ENCODE data around the gene KIAA0825. TPM values are rescaled to one million over a fixed set of nuclear protein-coding genes. Genes with fewer than 3 reads are reported as not detected.
"Not testable (repeated sequence)": the region's sequence is repeated elsewhere in the genome, so short reads cannot be mapped to it uniquely, and the experiment has no call there.

The KIAA0825 gene
- total RNA-seq, 4 donors from 2014 or later: 4.1 to 8.2 (median 5.6) TPM

DNA sequence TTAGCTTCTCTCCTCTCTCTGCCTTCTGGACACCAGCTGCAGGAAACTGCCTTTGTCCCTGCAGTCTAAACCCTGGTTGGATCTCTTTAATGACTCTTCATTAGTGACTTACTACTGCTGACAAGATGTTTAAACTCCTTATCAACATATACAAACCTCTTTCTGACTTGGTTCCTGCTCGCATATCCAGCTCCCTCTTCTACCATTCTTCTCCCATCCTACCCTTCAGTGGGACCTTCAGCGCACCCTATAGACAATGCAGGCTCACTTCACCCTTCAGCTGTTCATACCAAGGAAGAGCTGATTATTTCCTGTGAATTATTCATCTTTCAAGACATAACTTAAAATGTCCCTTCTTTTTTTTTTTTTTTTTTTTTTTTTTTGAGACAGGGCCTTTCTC lies 436.5 kb downstream of the KIAA0825 start:
- no peaks in the 10 kb centered on the region for H3K9me3 ChIP-seq
- no peak overlapping the region for H3K4me3 ChIP-seq
- no peaks in the 10 kb centered on the region for H3K36me3 ChIP-seq
- no peak for TF ChIP-seq POLR2A (IDR thresholded peaks at IDR 0.05)
- TF ChIP-seq, protein P1, sequence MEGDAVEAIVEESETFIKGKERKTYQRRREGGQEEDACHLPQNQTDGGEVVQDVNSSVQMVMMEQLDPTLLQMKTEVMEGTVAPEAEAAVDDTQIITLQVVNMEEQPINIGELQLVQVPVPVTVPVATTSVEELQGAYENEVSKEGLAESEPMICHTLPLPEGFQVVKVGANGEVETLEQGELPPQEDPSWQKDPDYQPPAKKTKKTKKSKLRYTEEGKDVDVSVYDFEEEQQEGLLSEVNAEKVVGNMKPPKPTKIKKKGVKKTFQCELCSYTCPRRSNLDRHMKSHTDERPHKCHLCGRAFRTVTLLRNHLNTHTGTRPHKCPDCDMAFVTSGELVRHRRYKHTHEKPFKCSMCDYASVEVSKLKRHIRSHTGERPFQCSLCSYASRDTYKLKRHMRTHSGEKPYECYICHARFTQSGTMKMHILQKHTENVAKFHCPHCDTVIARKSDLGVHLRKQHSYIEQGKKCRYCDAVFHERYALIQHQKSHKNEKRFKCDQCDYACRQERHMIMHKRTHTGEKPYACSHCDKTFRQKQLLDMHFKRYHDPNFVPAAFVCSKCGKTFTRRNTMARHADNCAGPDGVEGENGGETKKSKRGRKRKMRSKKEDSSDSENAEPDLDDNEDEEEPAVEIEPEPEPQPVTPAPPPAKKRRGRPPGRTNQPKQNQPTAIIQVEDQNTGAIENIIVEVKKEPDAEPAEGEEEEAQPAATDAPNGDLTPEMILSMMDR (IDR thresholded peaks at IDR 0.05): no peak
- no peak for DNase-seq
- H3K27ac ChIP-seq: no peak overlapping the region
- no peaks in the 10 kb centered on the region for H3K27me3 ChIP-seq
- H3K4me1 ChIP-seq: no peaks in the 10 kb centered on the region

DNA sequence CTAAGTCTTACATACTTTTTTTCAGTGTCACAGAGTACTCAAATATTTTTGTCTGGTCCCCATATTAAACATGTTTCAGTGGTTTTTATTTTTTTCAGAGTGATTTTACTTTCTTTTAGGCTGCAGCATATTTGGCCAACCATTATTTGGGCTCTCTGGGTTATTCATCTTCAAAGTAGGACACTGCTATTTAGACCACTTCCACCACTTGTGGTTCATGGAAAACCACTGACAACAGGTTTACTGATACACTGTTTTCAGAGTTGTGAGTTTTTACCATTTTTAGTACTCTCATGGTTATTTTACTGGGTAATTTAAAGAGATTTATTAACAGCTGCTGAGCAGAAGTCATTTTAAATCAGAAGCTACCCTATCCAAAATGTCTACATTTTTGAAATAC lies 437.6 kb downstream of the KIAA0825 start:
- no peak for DNase-seq
- TF ChIP-seq POLR2A (IDR thresholded peaks at IDR 0.05): no peak
- TF ChIP-seq, protein P1 (IDR thresholded peaks at IDR 0.05): no peak
- Histone ChIP-seq H3K27me3 (no peaks in the 10 kb centered on the region), H3K36me3 (no peaks in the 10 kb centered on the region), H3K9me3 (no peaks in the 10 kb centered on the region), H3K27ac (no peak overlapping the region), H3K4me1 (no peaks in the 10 kb centered on the region), H3K4me3 (no peak overlapping the region)

- no peak overlapping the region for H3K27ac ChIP-seq
- H3K27me3 ChIP-seq: no peaks in the 10 kb centered on the region
- H3K9me3 ChIP-seq: no peaks in the 10 kb centered on the region
- TF ChIP-seq, protein P1 (IDR thresholded peaks at IDR 0.05): no peak
- H3K4me3 ChIP-seq: no peak overlapping the region
- H3K36me3 ChIP-seq: no peaks in the 10 kb centered on the region
- no peaks in the 10 kb centered on the region for H3K4me1 ChIP-seq
- no peak for DNase-seq
These were observed 442.5 kb downstream of the KIAA0825 start for GRCh38 chr5:94175912-94176311.

DNA sequence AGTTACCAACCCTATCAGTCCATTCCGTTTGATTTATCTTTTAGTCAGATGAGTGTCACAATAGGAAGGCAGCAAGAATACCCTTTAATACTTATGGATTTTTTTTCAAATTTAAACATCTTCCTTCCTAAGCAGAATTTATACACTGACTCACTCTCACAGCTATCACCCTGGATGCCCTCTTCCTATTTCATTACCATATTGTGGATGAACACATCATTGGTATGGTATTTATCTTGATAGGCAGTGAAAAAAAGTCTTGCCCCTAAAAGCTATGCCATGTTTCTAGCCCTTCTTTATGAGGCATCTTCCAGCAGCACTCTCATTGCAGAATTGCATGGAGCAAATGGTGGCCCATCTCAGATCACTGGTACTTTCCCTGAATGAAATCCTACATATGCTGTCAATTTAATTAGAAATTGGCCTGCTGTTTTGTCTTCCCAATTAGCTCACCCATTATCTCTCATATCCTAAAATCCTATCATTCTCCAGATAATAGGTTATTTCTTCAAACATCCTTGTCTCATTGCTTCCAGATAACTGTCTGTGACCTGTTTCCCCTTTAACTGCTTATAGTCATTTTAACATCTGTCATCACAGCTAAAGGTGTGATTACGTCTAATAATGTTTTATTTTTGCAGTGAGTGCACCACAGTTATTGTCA lies 443.5 kb downstream of the KIAA0825 start:
- TF ChIP-seq POLR2A (IDR thresholded peaks at IDR 0.05): no peak
- TF ChIP-seq, protein P1 (IDR thresholded peaks at IDR 0.05): no peak
- H3K27me3 ChIP-seq: no peaks in the 10 kb centered on the region
- H3K9me3 ChIP-seq: no peaks in the 10 kb centered on the region
- DNase-seq: no peak
- H3K4me3 ChIP-seq: no peak overlapping the region
- no peaks in the 10 kb centered on the region for H3K4me1 ChIP-seq
- H3K27ac ChIP-seq: no peak overlapping the region
- no peaks in the 10 kb centered on the region for H3K36me3 ChIP-seq

- TF ChIP-seq, protein P1 (IDR thresholded peaks at IDR 0.05): no peak
- Histone ChIP-seq H3K27me3 (no peaks in the 10 kb centered on the region), H3K36me3 (no peaks in the 10 kb centered on the region), H3K4me3 (no peak overlapping the region), H3K4me1 (no peaks in the 10 kb centered on the region), H3K9me3 (no peaks in the 10 kb centered on the region), H3K27ac (no peak overlapping the region)
- DNase-seq: no peak
These were observed 445.3 kb downstream of the KIAA0825 start for GRCh38 chr5:94173100-94173499.

DNA sequence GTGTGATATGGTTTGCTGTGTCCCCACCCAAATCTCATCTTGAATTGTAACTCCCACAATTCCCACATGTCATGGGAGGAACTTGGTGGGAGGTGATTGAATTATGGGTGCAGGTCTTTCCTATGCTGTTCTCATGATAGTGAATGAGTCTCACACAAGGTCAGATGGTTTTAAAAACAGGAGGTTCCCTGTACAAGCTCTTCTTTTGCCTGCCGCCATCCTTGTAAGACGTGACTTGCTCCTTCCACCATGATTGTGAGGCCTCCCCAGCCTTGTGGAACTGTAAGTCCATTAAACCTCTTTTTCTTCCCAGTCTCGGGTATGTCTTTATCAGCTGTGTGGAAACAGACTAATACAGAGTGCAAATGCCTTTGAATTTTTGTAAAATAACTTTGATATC lies 447.3 kb downstream of the KIAA0825 start:
- not testable (repeated sequence) for H3K4me3 ChIP-seq, H3K4me1 ChIP-seq, DNase-seq, H3K27ac ChIP-seq, H3K9me3 ChIP-seq, H3K27me3 ChIP-seq, H3K36me3 ChIP-seq

GRCh38 chr5:94170158-94170557 lies 448.2 kb downstream of the KIAA0825 start:
- not testable (repeated sequence) for H3K36me3 ChIP-seq, H3K27me3 ChIP-seq, H3K9me3 ChIP-seq, H3K4me3 ChIP-seq, H3K4me1 ChIP-seq, DNase-seq, H3K27ac ChIP-seq

Data from Peyer's patch (tissue), 4 donors.